Midbrain (tissue), 1 donor: ENCODE measurements around the gene TPI1.
A peak's percentile ranks its signal among the peaks of the same experiment; 100 is the strongest.
"Not testable (repeated sequence)": the region's sequence is repeated elsewhere in the genome, so short reads cannot be mapped to it uniquely, and the experiment has no call there.

Source experiments
- DNase-seq: peaks from one replicate; lab custom pipeline; 2025; lab: John Stamatoyannopoulos, UW

Gene TPI1

DNA sequence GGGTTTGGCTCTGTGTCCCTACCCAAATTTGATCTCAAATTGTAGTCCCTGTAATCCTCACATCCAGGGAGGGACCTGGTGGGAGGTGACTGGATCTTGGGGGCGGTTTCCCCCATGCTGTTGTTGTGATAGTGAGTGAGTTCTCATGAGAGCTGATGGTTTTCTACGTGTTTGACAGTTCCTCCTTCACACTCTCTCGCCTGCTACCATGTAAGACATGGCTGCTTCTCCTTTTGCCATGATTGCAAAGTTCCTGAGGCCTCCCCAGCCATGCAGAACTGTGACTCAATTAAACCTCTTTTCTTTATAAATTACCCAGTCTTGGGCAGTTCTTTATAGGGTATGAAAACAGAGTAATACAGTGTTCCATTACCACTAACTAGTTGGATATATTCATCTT, 27.0 kb downstream of the TPI1 start:
- no peak for DNase-seq

DNA sequence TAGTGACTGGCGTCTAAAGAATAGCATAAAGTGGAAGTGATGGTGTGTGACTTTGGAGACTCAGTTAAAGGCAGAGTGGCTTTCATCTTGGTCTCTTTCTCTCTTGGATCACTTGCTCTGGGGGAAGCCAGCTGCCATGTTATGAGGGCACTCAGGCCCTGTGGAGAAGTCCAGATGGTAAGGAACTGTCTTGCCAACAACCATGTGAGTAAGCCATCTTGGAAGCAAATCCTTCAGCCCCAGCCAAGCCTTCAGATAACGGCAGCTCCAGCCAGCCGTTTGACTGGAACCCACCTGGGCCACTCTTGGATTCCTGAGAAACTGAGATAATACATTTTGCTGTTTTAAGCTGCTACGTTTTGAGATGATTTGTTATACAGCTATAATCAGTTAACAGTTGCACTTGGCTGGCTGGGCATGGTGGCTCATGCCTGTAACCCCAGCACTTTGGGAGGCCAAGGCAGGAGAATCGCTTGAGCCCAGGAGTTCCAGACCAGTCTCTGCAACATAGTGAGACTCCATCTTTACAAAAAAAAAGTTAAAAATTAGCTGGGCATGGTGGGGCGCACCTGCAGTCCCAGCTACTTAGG, 29.6 kb downstream of the TPI1 start:
- no peak for DNase-seq

DNA sequence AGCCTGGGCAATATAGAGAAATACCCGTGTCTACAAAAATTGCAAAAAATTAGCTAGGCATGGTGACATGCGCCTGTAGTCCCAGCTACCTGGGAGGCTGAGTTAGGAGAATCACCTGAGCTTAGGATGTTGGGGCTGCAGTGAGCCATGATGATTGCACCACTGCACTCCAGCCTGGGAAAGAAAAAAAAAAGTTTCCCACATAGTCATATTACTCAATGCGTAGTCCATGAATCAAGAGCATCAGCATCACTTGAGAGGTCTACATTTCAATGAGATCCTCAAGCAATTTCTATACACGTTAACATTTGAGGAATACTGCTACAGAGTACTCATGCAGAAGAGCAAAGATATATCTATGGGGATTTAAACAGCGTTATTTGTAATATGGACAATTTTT, 32.1 kb downstream of the TPI1 start:
- DNase-seq: no peak

DNA sequence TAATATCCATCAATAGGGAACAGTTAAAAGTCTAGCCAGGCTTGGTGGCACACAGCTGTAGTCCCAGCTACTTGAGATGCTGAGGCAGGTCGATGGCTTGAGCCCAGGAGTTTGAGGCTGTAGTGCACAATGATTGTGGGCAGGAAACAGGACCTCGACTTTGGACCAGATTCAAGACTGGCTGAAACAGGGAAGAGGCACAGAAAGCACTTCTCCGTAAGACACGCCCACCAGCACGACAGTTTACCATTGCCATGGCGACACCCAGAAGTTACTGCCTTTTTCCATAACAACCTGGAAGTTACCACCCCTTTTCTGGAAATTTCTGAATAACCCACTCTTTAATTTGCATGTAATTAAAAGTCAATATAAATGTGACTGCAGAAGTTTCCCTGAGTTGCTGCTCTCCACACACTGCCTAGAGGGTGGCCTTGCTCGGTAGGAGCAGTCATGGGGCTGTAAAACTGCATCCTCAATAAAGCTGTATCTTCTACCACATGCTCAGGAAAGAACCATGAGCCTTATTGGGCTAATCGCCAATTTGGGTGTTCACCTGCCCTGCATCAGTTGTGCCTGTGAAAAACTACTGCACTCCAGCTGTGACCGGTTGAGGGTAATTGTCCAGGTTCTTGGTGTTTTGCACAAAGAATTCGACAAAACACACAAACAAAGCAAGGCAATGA, 32.6 kb downstream of the TPI1 start:
- peak; percentile 70 for DNase-seq

DNA sequence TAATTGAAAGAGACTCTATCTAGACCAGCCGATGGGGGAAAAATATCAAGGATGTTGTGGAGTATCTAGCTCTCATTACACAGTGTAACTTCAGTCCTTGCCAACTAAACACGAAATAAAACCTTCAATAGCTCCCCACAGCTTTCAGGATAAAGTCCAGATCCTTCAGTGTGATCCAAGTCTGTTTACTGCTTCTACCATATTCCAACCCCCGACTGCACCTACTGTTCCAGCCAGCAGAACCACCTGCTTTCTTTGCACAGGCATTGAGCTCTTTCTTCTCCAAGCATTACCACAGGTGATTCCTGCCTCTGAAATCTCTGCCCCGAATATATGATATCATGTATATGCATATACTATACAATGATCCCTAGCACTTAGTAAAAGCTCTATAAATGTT, 35.1 kb downstream of the TPI1 start:
- no peak for DNase-seq

DNA sequence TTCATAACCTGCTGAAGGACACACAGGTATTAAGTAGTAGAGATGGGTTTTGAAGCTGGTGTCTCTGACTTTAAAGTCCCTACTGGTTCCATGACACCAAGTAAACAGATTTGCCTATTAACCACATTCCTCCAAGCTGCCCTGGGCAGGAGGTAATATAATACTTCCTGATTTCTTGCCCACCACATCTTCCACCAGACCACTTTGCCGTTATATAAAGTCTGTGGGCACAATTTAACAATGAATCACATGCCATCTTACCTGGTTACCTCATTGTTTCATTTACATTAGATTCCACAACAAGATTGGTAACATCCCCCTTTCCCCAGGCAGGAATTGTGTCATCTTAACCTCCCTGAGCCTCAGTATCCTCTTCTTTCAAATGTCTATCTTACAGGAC, 36.4 kb downstream of the TPI1 start:
- no peak for DNase-seq

DNA sequence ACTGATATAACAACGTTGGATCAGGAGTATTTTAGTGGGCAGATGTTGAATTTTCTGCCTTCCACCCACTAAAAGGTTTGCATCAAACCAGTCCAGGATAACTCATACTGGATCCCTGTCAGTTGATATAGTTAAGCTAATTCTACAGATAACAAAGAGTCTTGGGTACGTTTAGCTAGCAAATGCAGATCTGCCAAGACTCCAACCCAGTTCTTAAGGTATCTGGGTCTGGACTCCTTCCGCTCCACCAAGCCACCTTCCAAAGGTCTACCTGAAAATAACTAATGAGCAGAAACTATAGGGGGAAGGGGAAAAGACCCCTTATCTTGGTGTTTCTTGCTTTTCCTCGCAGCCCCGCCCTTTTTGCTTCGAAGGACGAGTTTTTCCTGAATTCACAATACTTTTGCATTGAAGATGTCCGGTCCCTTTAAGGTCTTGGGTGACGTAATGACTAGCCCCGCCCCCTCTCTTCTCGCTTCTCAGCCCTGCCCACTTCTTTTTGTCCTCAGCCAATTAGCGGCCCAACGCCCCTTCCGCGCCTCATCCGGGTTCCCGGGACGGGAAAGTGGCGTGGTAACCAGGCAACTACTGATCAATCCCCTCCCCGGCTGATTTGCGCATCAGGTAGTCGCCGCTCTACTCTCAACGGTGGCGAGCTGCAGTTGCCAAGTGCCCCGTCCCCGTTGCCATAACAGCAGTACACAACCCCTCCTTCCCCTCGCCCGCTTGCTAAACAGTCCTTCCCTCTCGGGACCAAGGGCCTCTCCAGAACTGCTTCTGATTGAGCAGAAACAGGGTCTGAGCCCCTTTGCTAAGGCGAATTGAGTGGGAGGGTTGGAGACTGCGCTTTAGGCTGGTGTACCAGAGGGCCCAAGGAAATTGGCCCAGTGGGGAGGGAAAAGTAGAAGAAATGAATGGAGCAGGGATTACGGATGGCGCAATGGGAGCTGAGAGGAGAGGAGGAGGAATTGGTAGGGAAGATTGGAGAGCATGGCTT, 37.2 kb downstream of the TPI1 start, which contains the start of gene LRRC23:
Gene LRRC23, plus strand, starts transcription at position 543 of the 997 bp plus-strand sequence. CDS start 812 bp downstream, outside the sequence.
- DNase-seq: peak; percentile 98

DNA sequence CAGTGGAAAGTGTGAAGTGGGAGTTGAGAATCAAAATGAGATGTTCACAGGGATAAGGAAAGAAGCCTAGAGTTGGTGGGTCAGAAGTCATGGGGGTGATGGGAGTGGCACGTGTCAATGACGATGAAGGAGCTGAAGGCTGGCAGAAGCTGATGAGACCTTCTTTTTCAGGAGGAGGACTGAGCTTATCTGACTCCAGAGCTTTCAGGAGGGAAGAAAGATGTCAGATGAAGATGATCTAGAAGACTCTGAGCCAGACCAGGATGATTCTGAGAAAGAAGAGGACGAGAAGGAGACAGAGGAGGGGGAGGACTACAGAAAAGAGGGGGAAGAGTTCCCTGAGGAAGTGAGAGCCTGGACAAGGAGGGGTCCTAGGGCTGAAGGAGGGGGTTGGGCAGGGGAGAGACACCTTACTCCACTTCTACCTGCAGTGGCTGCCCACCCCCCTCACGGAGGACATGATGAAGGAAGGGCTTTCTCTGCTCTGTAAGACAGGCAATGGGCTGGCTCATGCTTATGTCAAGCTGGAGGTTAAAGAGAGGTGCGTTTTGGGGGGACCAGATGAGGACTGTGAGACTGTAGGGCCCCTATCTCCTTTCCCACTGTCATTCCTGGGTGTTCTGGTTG, 38.2 kb downstream of the TPI1 start:
- no peak for DNase-seq

DNA sequence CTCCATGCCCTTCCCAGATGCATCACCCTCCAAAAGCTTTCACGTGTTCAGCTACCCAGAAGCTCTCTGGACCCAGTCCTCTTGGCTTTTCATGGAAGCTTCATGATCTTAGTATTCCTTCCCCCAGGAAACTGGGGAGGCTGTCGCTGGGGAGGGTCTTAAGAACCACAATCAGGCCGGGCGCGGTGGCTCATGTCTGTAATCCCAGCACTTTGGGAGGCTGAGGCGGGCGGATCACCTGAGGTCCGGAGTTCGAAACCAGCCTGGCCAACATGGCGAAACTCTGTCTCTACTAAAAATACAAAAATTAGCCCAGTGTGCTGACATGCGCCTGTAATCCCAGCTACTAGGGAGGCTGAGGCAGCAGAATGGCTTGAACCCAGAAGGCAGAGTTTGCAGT, 40.8 kb downstream of the TPI1 start:
- DNase-seq: not testable (repeated sequence)

DNA sequence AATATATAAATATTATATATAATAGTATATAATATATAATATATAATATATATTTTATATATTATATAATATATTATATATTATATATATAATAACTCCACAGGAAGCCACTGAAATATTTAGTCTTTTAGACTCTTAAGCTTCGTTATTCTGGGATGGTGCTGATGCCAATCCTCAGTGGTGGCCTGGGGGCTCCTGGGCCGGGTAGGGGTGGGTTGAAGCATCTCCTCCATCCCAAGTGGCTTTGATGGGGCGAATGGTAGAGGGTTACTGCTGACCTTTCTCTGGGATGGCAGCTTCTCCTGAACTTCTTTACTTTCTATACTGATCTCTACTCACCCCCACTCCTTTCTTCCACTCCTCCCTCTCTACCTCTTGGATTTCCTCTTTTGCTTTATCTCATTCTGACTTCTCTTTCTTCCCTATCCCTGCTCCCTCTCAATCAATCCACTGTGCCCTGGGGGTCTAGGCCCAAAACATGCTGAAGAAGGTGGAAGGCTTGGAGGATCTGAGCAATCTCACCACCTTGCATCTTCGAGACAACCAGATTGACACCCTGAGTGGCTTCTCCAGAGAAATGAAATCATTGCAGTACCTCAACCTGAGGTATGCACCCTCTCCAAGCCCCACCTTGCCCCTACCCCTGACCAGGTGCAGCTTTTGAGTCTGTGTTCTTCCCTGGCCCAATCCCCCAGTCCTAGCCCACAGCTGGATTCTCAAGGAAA, 42.3 kb downstream of the TPI1 start:
- DNase-seq: no peak

DNA sequence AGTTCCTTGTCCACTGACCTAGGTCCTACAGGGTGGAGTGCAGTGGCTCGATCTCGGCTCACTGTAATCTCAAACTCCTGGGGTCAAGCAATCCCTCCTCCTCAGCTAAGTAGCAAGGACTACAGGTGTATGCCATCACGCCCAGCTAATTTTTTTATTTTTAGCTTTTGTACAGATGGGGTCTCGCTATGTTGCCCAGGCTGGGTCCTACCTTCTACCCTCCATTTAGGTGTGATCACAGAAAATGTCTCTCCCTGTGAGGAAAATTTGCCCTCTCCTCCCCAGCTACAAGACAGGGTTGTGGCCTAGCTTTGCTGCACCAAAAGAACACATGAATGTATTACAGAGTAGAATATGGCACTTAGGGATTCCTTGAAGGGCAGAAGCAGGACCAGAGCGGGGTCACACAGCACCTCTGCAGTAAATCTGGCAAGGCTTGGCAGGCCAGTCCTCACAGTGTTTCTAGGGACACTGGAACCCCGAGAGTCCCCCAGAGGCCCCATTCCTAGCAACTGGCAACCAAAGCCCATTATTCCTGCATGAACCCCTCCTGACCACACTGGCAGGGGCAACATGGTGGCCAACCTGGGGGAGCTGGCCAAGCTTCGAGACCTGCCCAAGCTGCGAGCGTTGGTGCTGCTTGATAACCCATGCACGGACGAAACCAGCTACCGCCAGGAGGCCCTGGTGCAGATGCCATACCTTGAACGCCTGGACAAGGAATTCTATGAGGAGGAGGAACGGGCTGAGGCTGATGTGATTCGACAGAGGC, 45.0 kb downstream of the TPI1 start:
- DNase-seq: no peak

DNA sequence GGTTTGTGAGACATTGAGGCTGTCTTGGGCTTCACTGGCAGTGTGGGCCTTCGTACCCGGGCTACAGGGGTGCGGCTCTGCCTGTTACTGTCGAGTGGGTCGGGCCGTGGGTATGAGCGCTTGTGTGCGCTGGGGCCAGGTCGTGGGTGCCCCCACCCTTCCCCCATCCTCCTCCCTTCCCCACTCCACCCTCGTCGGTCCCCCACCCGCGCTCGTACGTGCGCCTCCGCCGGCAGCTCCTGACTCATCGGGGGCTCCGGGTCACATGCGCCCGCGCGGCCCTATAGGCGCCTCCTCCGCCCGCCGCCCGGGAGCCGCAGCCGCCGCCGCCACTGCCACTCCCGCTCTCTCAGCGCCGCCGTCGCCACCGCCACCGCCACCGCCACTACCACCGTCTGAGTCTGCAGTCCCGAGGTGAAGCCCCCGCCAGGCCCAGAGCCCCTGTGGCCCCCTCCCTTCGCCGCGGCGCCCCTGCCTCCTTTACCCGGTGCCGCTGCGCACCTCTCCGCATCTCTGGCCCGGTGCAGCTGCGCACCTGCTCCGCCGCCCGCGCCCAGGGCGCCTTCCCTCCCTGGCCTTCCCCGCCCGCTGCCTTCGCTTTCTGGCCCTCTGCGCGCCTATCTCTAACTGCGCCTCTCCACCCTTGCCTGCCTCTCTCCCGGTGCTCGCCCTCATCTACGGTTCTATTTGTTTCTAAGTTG, 47.1 kb downstream of the TPI1 start, which contains the start of gene ENO2:
Gene ENO2, plus strand, starts transcription at position 335 of the 701 bp plus-strand sequence. CDS start 1,253 bp downstream, outside the sequence.
- DNase-seq: peak; percentile 63

DNA sequence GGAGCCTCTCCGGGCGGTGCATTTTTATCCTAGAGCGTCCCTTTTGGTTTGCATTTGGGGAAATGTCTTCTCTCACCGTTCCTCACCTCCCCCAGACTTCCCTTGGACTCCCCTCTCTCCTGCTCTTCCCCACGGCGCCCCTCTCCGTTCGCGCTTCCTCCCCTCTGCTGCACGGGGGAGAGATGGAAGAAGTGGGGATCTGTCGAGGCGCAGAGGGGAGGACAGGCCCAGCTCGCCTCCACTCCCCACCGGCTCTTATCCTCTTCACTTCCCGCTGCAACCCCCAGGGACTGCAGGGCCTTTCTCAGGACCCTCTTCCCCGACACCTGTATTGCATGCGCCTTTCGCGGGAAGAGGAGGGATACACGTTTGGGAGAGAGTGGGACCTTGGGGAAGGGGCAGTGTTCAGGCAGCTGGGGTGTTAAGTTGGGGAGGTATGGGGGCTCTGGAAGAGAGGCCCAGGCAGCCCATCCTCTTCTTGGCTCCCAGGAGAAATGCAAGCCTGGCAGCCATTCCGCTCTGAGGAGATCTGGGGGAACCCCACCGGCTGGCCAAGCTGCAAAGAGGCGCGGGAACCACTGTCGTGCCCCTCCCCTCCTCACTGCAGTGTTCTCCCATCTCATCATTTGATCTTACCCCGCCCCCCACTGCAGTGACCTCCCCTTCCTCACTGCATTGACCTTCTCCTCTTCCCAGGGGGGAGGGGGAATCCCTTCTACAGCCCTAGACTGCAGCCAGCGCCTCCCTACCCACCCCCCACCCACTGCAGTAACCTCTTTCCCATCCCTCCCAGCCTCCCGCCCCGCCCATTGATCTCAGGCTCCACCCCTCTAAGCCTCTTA, 47.8 kb downstream of the TPI1 start:
- DNase-seq: no peak

DNA sequence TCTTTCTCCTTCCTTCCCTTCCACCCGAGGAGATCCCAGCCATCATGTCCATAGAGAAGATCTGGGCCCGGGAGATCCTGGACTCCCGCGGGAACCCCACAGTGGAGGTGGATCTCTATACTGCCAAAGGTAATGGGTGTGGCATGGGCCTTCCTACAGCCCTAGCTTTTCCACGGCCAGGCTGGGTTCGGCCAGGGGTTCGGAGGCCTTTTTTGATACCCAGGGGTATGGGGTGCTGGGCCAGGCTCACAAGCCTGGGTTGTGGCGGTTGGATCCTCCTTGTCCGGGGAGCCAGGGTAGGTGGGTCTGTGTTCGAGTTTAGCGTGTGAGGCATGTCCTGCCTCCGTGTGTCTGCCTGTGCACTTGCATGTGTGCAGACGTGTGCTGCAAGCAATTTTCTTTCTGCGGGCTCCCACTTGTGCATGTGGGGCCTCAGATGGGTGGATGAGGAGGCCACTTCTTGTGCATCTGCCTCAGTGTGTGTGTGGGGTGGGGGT, 48.5 kb downstream of the TPI1 start:
- DNase-seq: no peak

DNA sequence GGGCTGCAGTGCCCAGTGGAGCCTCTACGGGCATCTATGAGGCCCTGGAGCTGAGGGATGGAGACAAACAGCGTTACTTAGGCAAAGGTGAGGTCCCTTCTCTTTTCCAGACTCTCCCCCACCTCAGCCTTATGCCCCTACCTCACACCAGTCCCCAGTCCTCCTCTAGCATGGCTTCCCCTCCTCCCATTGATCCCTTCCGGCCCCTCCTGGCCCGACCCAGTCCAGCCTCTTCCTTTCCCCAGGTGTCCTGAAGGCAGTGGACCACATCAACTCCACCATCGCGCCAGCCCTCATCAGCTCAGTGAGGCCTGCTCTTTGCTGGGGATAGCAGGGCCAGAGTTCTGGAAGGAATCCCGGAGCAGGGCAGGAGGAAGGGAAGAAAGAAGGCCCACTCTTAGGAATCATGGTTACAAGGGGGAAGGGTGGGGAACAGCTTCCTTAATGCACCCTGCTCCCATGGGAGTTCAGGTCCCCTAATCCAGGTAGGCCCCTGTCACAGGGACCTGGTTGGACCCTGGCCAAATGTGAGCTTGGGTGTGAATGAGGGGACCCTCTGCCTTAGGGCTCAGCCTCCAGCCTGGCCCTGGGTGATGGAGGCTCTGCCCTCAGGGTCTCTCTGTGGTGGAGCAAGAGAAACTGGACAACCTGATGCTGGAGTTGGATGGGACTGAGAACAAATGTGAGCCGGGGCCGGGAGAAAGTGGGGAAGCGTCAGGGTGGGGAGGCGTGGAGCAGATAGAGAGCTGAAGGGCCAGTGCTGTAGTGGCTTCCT, 49.3 kb downstream of the TPI1 start:
- DNase-seq: no peak

DNA sequence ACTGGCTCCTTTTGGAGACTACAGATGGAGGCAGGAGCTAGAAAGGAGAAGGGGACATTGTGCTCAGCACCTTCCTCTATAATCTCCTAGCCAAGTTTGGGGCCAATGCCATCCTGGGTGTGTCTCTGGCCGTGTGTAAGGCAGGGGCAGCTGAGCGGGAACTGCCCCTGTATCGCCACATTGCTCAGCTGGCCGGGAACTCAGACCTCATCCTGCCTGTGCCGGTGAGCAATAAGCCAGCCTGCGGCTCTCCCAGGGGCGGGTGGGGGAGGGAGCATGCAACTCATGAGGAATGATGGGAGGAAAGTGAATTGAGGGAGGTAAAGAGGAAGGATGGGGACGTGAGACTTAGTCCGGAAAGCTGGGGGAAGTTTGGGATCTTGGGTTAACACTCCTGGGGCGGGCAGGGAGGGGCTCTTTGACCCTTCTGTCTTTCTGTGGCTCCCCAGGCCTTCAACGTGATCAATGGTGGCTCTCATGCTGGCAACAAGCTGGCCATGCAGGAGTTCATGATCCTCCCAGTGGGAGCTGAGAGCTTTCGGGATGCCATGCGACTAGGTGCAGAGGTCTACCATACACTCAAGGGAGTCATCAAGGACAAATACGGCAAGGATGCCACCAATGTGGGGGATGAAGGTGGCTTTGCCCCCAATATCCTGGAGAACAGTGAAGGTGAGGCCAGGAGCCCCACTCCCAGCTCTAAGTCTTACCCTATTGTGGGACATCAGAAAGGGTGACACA, 50.3 kb downstream of the TPI1 start:
- DNase-seq: no peak

DNA sequence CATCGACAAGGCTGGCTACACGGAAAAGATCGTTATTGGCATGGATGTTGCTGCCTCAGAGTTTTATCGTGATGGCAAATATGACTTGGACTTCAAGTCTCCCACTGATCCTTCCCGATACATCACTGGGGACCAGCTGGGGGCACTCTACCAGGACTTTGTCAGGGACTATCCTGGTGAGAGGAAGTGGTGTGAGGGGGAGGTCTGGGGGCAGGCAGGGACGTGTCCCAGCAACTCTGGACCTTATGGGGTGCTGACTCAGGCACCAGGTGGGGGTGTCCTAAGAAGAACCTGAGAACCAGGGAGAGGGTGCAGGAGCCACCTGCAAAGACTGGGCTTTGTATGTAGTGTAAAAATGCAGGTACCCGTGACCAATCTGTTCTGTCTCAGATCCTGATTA, 52.3 kb downstream of the TPI1 start:
- no peak for DNase-seq
